VCaP (cell line): ENCODE measurements around the gene GK.
"Not testable (repeated sequence)": the region's sequence is repeated elsewhere in the genome, so short reads cannot be mapped to it uniquely, and the experiment has no call there.

Experiments used
- H3K27ac ChIP-seq: fragments of 450-650 bp; 2 replicates; pipeline ENCODE4 v1.5.1; 2017
- CTCF ChIP-seq: fragments of 450-650 bp; conservative IDR thresholded peaks from 2 replicates; pipeline ENCODE4 v1.5.1; 2017; ENCODE audit warnings: mild to moderate bottlenecking, moderate library complexity

GK gene

GRCh38 chrX:30751497-30751896 is 98.3 kb downstream of the GK start:
- H3K27ac ChIP-seq = no peak overlapping the region
- no peak for TF ChIP-seq CTCF

GRCh38 chrX:30762755-30763154 is 109.5 kb downstream of the GK start:
- no peak for TF ChIP-seq CTCF
- H3K27ac ChIP-seq = no peak overlapping the region

GRCh38 chrX:30773764-30774163 is 120.5 kb downstream of the GK start:
- H3K27ac ChIP-seq = not testable (repeated sequence)

GRCh38 chrX:30777575-30777974 is 124.4 kb downstream of the GK start:
- TF ChIP-seq CTCF = no peak
- H3K27ac ChIP-seq = no peak overlapping the region

- no peak for TF ChIP-seq CTCF
- H3K27ac ChIP-seq = no peak overlapping the region
Measured at GRCh38 chrX:30779453-30780030, 126.3 kb downstream of the GK start.
